Neural crest cell (in vitro differentiated cells): Measurements from ENCODE around the gene HTR4. TPM values are rescaled to one million over a fixed set of nuclear protein-coding genes. Genes with fewer than 3 reads are reported as not detected.

ENCODE experiments used
- DNase-seq: peaks from one replicate; pipeline ENCODE4 v3.0.0; 2021; ENCODE audit warnings: low read depth, mixed read lengths, low spot score
- H3K27ac Mint-ChIP-seq: one replicate; pipeline ENCODE4 v1.8.0; 2021; ENCODE audit warnings: mild to moderate bottlenecking, mixed read lengths; ENCODE audit not compliant: unreplicated experiment
- H3K27me3 Mint-ChIP-seq: 2 replicates; pipeline ENCODE4 v1.8.0; 2021; ENCODE audit warnings: low read depth, mild to moderate bottlenecking, mixed read lengths
- H3K36me3 Mint-ChIP-seq: 2 replicates; pipeline ENCODE4 v1.8.0; 2021; ENCODE audit warnings: low read depth, mild to moderate bottlenecking, mixed read lengths
- H3K4me1 Mint-ChIP-seq: 2 replicates; pipeline ENCODE4 v1.8.0; 2021; ENCODE audit warnings: mixed read lengths
- H3K4me3 Mint-ChIP-seq: one replicate; pipeline ENCODE4 v1.8.0; 2021; ENCODE audit warnings: mild to moderate bottlenecking, mixed read lengths
- H3K9me3 Mint-ChIP-seq: 2 replicates; pipeline ENCODE4 v1.8.0; 2021; ENCODE audit warnings: mixed read lengths
- CTCF ChIP-seq: fragments of 200-600 bp; sonication (generic); conservative IDR thresholded peaks from 2 replicates; pipeline ENCODE4 v1.5.0; 2021; ENCODE audit warnings: antibody characterized with exemption, mild to moderate bottlenecking
- total RNA-seq: library from RNA; stranded (reverse); gene quantifications from 2 replicates; pipeline ENCODE4 v1.2.1, GENCODE V29; 2021

HTR4 gene
- total RNA-seq, 1 donor from 2014 or later = not detected

- DNase-seq = no peak
- no peaks in the 10 kb centered on the region for H3K4me1 Mint-ChIP-seq
- H3K9me3 Mint-ChIP-seq = no peaks in the 10 kb centered on the region
- peaks cover 25% of the 10 kb centered on the region for H3K27me3 Mint-ChIP-seq
- TF ChIP-seq CTCF = no peak
- no peak overlapping the region for H3K27ac Mint-ChIP-seq
- H3K36me3 Mint-ChIP-seq = no peaks in the 10 kb centered on the region
- no peak overlapping the region for H3K4me3 Mint-ChIP-seq
These were observed 70.8 kb downstream of the HTR4 start for GRCh38 chr5:148583421-148583965.

- Mint-ChIP-seq H3K4me1 (no peaks in the 10 kb centered on the region), H3K36me3 (no peaks in the 10 kb centered on the region), H3K27me3 (peaks cover 24% of the 10 kb centered on the region), H3K27ac (no peak overlapping the region), H3K9me3 (no peaks in the 10 kb centered on the region), H3K4me3 (no peak overlapping the region)
- DNase-seq = no peak
- TF ChIP-seq CTCF = no peak
These were observed 80.2 kb downstream of the HTR4 start for GRCh38 chr5:148574167-148574566.

GRCh38 chr5:148573374-148573773 is 81.0 kb downstream of the HTR4 start:
- peaks cover 26% of the 10 kb centered on the region for H3K27me3 Mint-ChIP-seq
- no peak overlapping the region for H3K4me3 Mint-ChIP-seq
- H3K27ac Mint-ChIP-seq = no peak overlapping the region

GRCh38 chr5:148569948-148570347 is 84.4 kb downstream of the HTR4 start:
- TF ChIP-seq CTCF = no peak
- Mint-ChIP-seq H3K4me3 (no peak overlapping the region), H3K27ac (no peak overlapping the region), H3K4me1 (no peaks in the 10 kb centered on the region), H3K36me3 (no peaks in the 10 kb centered on the region), H3K9me3 (no peaks in the 10 kb centered on the region), H3K27me3 (peaks cover 33% of the 10 kb centered on the region)
- no peak for DNase-seq

More at GRCh38 chr5:148573374-148573773, 81.0 kb downstream of the HTR4 start:
- H3K36me3 Mint-ChIP-seq = no peaks in the 10 kb centered on the region
- no peak for DNase-seq
- TF ChIP-seq CTCF = no peak
- no peaks in the 10 kb centered on the region for H3K9me3 Mint-ChIP-seq
- H3K4me1 Mint-ChIP-seq = no peaks in the 10 kb centered on the region

GRCh38 chr5:148565148-148565547 is 89.2 kb downstream of the HTR4 start:
- peaks cover 2% of the 10 kb centered on the region for H3K9me3 Mint-ChIP-seq
- H3K4me3 Mint-ChIP-seq = no peak overlapping the region
- no peak for DNase-seq
- H3K27me3 Mint-ChIP-seq = peaks cover 23% of the 10 kb centered on the region
- H3K4me1 Mint-ChIP-seq = peaks cover 19% of the 10 kb centered on the region
- no peak overlapping the region for H3K27ac Mint-ChIP-seq
- H3K36me3 Mint-ChIP-seq = no peaks in the 10 kb centered on the region
- no peak for TF ChIP-seq CTCF
